Measurements from ENCODE around the gene ZNF506. TPM values are rescaled to one million over a fixed set of nuclear protein-coding genes. Genes with fewer than 3 reads are reported as not detected.

ZNF506 gene
- total RNA-seq, 1 experiment from 2014 or later: 3.0 TPM

DNA sequence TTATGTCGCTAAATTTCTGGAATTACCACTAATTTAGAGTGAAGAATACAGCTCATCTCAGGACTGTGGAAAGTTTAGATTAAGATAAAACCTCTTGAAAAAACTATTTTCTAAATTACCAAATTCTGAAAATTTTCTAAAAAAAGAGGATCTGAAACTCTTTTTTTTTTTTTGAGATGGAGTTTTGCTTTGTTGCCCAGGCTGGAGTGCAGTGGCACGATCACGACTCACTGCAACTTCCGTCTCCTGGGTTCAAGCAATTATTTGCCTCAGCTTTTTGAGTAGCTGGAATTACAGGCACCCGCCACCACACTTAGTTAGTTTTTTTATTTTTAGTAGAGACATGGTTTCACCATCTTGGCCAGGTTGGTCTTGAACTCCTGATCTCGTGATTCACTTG lies 27.5 kb upstream of the ZNF506 start:
- Histone ChIP-seq H2BK15ac (ENCODE audit: low read depth, low read length) (no peak overlapping the region), H2BK120ac (ENCODE audit: low read depth, low read length, poor library complexity, severe bottlenecking) (no peak overlapping the region), H3K9me3 (ENCODE audit: control insufficient read depth, low read depth, low read length) (no peaks in the 10 kb centered on the region), H4K20me1 (ENCODE audit: control insufficient read depth, insufficient read depth, insufficient read length) (no peaks in the 10 kb centered on the region), H3K4me1 (ENCODE audit: insufficient read depth, low read length) (no peaks in the 10 kb centered on the region), H2BK5ac (ENCODE audit: insufficient read length, low read length) (no peak overlapping the region), H3K56ac (ENCODE audit: insufficient read length, low read depth, low read length) (no peak overlapping the region), H3K79me2 (ENCODE audit: insufficient read depth, low read length) (no peaks in the 10 kb centered on the region), H3T11ph (ENCODE audit: low read length) (no peak overlapping the region), H3K23me2 (ENCODE audit: insufficient read length, low read depth, low read length, poor library complexity, severe bottlenecking) (no peaks in the 10 kb centered on the region), H2AK5ac (ENCODE audit: insufficient read length, low read length) (no peak overlapping the region), H3K27me3 (ENCODE audit: insufficient read depth, low read length) (no peaks in the 10 kb centered on the region), H3K79me1 (ENCODE audit: insufficient read depth, low read depth, low read length, poor library complexity, severe bottlenecking) (no peaks in the 10 kb centered on the region), H2BK12ac (ENCODE audit: insufficient read length, low read depth, low read length) (no peak overlapping the region), H3K27ac (ENCODE audit: insufficient read length, low read depth, low read length) (no peak overlapping the region), H3K23ac (ENCODE audit: insufficient read length, low read depth, low read length) (no peak overlapping the region), H2AFZ (ENCODE audit: low read length) (no peak overlapping the region), H3K4me2 (ENCODE audit: insufficient read depth, insufficient read length, low read length) (no peak overlapping the region), H4K8ac (replicated peaks; ENCODE audit: insufficient read length, low read depth, low read length) (no peak overlapping the region), H3K9ac (ENCODE audit: extremely low read depth, insufficient read length, low read length) (no peak overlapping the region), H4K5ac (ENCODE audit: insufficient read length, low read depth, low read length) (no peak overlapping the region), H3K14ac (ENCODE audit: insufficient read depth, low read length) (no peak overlapping the region), H2BK20ac (ENCODE audit: low read depth, low read length, poor library complexity, severe bottlenecking) (no peak overlapping the region), H3K18ac (ENCODE audit: insufficient read length, low read depth, low read length) (no peak overlapping the region), H3K4ac (ENCODE audit: low read depth, low read length) (no peak overlapping the region), H4K91ac (ENCODE audit: insufficient read length, low read depth, low read length) (no peak overlapping the region)
- Mint-ChIP-seq H3K4me1 (no peaks in the 10 kb centered on the region), H3K4me3 (no peak overlapping the region), H3K27ac (no peak overlapping the region), H3K36me3 (ENCODE audit: insufficient read depth in 1 of 3, low read depth in 3 of 3) (peaks cover under 1 to 6% (median 4%) of the 10 kb centered on the region in 3 experiments; a peak in 4 of 7 replicates), H3K9me3 (peaks cover 13 to 59% of the 10 kb centered on the region in 2 experiments; a peak in 4 of 5 replicates), H3K27me3 (ENCODE audit: low read depth) (no peaks in the 10 kb centered on the region)
- no CpG with 5 or more reads among the region's 6 CpGs for WGBS (ENCODE audit: extremely low coverage, insufficient read length, low lambda C conversion rate)
- no peak for DNase-seq
- TF ChIP-seq CTCF (conservative IDR thresholded peaks at IDR 0.05): no peak
